Activated CD4-positive, alpha-beta T cell treated with anti-CD3 and anti-CD28 coated beads, Interleukin-2, amount 50 U/mL, for 16 hours (primary cell): ENCODE measurements around the gene ARHGEF37.
"Not testable (repeated sequence)": the region's sequence is repeated elsewhere in the genome, so short reads cannot be mapped to it uniquely, and the experiment has no call there.

Experiments used
- DNase-seq: peaks from one replicate; pipeline ENCODE4 v3.0.0-alpha.2; 2020

The ARHGEF37 gene, protein sequence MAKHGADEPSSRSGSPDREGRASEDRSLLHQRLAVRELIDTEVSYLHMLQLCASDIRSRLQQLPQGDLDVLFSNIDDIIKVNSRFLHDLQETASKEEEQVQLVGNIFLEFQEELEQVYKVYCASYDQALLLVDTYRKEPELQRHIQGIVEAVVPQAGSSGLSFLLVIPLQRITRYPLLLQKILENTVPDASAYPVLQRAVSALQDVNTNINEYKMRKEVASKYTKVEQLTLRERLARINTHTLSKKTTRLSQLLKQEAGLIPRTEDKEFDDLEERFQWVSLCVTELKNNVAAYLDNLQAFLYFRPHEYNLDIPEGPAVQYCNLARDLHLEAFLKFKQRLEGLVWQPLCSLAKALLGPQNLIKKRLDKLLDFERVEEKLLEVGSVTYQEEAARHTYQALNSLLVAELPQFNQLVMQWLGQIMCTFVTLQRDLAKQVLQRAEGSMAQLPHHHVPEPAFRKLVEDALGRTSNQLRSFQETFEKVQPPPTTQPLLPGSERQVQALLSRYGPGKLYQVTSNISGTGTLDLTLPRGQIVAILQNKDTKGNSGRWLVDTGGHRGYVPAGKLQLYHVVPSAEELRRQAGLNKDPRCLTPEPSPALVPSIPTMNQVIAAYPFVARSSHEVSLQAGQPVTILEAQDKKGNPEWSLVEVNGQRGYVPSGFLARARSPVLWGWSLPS

DNA sequence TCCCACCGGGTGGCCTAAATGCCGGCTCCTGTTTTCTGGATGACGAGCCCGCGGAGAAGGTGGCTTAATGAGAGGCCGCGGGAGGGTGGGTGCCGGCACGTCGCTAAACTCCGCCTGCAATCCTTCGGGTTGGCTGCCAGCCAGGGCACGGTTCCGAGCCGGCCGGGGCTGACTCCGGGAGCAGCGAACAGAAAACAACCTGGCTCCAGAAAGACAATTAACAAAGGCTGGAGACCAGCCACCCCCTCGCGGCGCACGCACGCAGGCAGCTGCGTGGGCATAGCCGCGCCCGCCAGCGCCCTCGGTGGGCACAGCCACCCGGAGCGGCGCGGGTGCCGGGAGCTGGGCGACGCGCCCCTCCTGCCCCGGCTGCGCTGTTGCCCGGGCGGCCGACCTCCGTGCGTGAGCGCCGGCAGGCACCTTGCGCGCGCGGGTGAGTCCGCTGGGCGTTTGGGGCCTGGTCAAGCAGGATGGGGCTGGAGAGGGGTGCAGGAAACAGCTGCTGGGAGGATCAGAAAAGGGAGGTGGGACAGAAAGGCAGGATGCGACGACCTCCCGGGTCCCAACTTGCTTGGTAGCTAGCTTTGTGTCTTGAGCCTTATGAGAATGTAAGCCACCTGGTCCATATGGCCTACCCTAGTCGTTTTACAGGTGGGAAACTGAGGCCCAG is at the start of gene ARHGEF37:
ARHGEF37 (plus strand) TSS at position 307 of the 670 bp plus-strand sequence. CDS start 16,272 bp downstream, outside the sequence.
- peak; percentile 23 for DNase-seq

- no peak for DNase-seq
Observed at GRCh38 chr5:149532413-149532812, 48.9 kb upstream of the ARHGEF37 start.

GRCh38 chr5:149535787-149536186 is 45.5 kb upstream of the ARHGEF37 start:
- not testable (repeated sequence) for DNase-seq

- DNase-seq: no peak
Observed at GRCh38 chr5:149537374-149537975, 43.8 kb upstream of the ARHGEF37 start.

GRCh38 chr5:149540089-149540488 is 41.2 kb upstream of the ARHGEF37 start:
- no peak for DNase-seq

- no peak for DNase-seq
Observed at GRCh38 chr5:149541893-149542292, 39.4 kb upstream of the ARHGEF37 start.

GRCh38 chr5:149543361-149544027 is 37.8 kb upstream of the ARHGEF37 start:
- no peak for DNase-seq

GRCh38 chr5:149544028-149544420 is 37.3 kb upstream of the ARHGEF37 start:
- DNase-seq: no peak

- no peak for DNase-seq
Observed at GRCh38 chr5:149545327-149545726, 36.0 kb upstream of the ARHGEF37 start.

DNA sequence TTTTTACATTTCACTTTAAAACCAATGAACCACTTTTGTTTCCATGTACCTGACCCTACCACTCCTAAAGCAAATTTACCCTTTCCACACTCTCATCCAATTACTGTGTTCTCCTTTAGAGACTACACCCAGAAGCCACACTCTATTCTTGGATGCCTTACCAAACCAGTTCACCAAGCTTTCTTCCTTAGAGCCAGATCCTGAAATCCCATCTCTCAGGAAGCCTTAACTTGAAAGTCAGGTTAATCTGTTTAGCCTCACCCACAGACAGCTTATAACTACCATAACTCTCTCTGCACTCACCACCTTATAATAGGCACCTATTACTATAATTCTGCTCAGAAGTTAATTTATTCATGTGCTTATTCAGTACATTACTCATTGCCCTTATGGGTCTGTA is 34.3 kb upstream of the ARHGEF37 start:
- no peak for DNase-seq

- DNase-seq: peak; percentile 56
Observed at GRCh38 chr5:149549461-149550267, 31.6 kb upstream of the ARHGEF37 start.

DNA sequence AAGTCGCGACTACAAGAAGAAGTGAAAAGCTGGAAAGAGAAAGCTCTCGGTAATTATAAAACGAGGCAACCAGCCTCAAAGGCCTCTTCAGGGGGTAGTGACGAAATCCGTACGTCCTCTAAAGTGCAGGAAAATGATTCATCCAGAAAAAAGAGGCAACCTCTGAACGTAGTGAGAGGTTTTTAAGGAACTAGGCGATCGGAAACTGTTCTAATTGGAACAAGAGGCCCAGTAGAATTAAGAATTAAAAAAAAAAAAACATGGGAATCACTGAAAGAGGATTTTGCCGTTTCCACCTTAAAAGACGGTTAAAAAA is 31.1 kb upstream of the ARHGEF37 start:
- peak; percentile 41 for DNase-seq

GRCh38 chr5:149550594-149551226 is 30.6 kb upstream of the ARHGEF37 start:
- DNase-seq: peak; percentile 21

DNA sequence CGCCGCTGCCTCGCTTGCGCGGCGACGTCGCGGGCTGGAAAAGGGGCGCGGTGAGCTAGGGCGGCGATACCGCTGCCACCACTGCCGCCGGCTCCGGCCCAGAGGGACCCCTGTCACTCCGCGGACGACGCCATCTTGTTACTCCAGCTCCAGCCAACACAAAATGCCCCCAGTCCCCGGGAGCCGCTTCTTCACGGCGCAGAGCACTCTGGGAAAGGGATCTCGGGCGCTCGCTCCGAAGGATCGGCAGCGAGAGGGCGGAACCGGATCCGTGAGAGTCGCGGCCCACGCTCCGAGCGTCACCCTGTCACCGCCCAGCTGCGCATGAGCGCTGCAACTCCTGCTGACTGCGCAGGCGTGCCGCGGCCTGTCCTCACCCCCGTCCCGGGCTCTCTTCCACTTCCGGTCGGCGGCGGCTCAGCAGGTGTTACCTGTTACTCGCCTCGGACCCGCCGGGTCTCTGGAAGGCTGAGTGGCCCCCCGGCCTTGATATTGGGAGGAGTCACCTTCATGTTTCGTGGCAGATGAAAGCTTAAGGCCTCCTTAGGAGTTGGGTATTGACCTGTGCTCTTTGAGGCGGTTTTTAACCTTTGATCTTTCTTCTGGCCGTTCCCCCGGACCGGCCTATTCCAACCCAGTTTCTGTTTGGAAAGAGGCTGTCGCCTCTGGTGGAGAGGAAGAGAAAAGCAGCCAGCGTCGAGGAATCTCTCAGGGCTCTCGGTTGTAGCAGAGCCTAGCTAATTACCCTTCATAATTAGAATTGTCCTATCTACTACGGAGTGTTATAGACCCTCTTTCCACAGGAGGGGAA is 29.9 kb upstream of the ARHGEF37 start, which contains the start of gene CSNK1A1:
CSNK1A1 (minus strand) TSS at position 213 of the 811 bp plus-strand sequence. CDS start 475 bp downstream, outside the sequence.
- peak; percentile 99 for DNase-seq

DNA sequence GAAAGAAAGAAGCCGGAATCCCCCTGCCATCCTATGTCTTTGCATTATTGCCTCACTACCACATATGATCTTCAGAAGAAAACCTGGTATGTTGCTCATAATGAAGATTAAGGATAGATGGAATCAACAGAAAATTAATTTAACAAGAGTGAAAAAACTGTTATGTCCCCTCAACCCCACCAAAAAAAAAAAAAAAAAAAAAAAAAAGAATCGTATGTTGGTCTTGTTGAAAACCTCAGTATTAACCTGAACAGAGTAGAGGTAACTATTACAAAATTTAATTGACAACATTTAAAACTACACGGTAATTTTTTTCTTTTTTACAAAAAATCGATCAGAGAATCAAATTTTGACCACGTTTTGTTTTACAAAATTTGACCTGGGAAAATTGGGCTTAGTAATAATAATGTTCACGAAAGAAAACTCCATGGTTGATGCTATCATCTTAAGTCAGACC is 29.2 kb upstream of the ARHGEF37 start:
- no peak for DNase-seq

GRCh38 chr5:149552553-149553160 is 28.6 kb upstream of the ARHGEF37 start:
- no peak for DNase-seq

DNA sequence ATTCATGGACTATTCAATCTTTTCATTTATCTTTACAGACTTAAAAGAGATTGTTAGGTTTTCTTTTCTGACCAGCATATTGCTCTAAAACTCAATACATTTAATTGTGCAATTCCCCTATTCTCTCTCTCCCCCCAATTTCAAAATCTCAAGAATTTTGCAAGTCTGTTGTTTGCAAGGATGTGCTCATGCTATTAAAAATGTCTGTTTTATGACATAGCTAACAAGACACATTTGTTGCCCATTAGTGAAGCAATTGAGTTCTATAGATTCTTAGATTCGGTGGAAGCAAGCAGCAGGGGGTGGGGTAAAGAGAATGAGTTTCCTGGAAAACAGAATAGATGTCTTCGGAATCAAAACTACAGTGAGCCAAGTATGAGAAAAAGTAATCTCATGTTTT is 21.6 kb upstream of the ARHGEF37 start:
- DNase-seq: no peak

DNA sequence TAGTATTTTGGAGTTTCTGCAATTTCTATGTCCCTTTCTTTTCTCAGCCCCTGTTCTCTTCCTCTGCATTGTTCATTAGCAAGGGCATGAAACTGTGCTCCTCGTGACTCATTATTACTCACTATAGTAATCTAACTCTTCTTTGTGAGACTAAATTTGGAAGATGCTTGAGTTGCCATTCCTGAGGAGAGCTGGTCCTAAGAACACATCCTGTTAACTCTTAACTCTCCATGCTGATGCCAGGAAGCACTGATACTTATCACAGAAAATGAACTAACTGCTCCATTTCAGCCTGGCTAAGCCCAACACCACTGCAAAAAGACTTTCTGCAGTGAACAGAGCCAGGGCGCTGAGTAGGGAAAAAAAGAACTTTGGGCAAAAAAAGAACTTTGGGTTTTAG is 19.4 kb upstream of the ARHGEF37 start:
- DNase-seq: peak; percentile 20

GRCh38 chr5:149563466-149563865 is 17.8 kb upstream of the ARHGEF37 start:
- no peak for DNase-seq
